ENCODE measurements around the gene FILIP1L.

- TF ChIP-seq CTCF (IDR thresholded peaks at IDR 0.05 in 4 of 5, conservative IDR thresholded peaks at IDR 0.05 in 1 of 5) (no peak), POLR2A (IDR thresholded peaks at IDR 0.05) (no peak)
These were observed 279.9 kb downstream of the FILIP1L start for GRCh38 chr3:99834211-99834957.
